ENCODE measurements around the gene ZDHHC14. TPM values are rescaled to one million over a fixed set of nuclear protein-coding genes. Genes with fewer than 3 reads are reported as not detected.
"Not testable (repeated sequence)": the region's sequence is repeated elsewhere in the genome, so short reads cannot be mapped to it uniquely, and the experiment has no call there.

The ZDHHC14 gene
- total RNA-seq, 4 donors from 2014 or later = 7.3 to 14.4 (median 8.1) TPM

GRCh38 chr6:157461000-157461915 is 80.3 kb downstream of the ZDHHC14 start:
- H3K4me1 ChIP-seq = peaks cover 0 to 10% (median 0%) of the 10 kb centered on the region in 3 donors
- H3K36me3 ChIP-seq = no peaks in the 10 kb centered on the region
- peak; percentile 34 for ATAC-seq
- H3K27me3 ChIP-seq = no peaks in the 10 kb centered on the region
- TF ChIP-seq POLR2AphosphoS5 (IDR thresholded peaks at IDR 0.05) (no peak), EP300 (IDR thresholded peaks at IDR 0.05) (no peak), CTCF (IDR thresholded peaks at IDR 0.05) (peak in 1 of 4 experiments; percentile 4), POLR2A (IDR thresholded peaks at IDR 0.05) (no peak)
- no peak overlapping the region for H3K4me3 ChIP-seq
- H3K9me3 ChIP-seq = no peaks in the 10 kb centered on the region
- 43 to 77% methylated on average over 8 to 15 of the region's 17 CpGs for WGBS, 2 donors (ENCODE audit: low coverage in 1 of 2)
- H3K27ac ChIP-seq = no peak overlapping the region

- ATAC-seq = no peak
- Histone ChIP-seq H3K4me3 (no peak overlapping the region), H3K9me3 (no peaks in the 10 kb centered on the region), H3K36me3 (no peaks in the 10 kb centered on the region), H3K27me3 (no peaks in the 10 kb centered on the region), H3K27ac (no peak overlapping the region), H3K4me1 (peaks cover 0 to 10% (median 0%) of the 10 kb centered on the region in 3 donors)
- TF ChIP-seq CTCF (IDR thresholded peaks at IDR 0.05) (no peak), EP300 (IDR thresholded peaks at IDR 0.05) (no peak), POLR2A (IDR thresholded peaks at IDR 0.05) (no peak), POLR2AphosphoS5 (IDR thresholded peaks at IDR 0.05) (no peak)
- WGBS, 2 donors (ENCODE audit: low coverage in 1 of 2) = 82 to 90% methylated on average over 4 to 6 of the region's 6 CpGs
Observed at GRCh38 chr6:157462956-157463742, 82.2 kb downstream of the ZDHHC14 start.

- not testable (repeated sequence) for H3K27ac ChIP-seq, ATAC-seq, H3K4me1 ChIP-seq, H3K9me3 ChIP-seq, H3K27me3 ChIP-seq, H3K36me3 ChIP-seq, H3K4me3 ChIP-seq
- 89 to 90% methylated on average over 2 to 3 of the region's 4 CpGs for WGBS, 2 donors (ENCODE audit: low coverage in 1 of 2)
Observed at GRCh38 chr6:157463743-157464135, 82.7 kb downstream of the ZDHHC14 start.

- no peaks in the 10 kb centered on the region for H3K36me3 ChIP-seq
- H3K4me1 ChIP-seq = peaks cover 0 to 10% (median 0%) of the 10 kb centered on the region in 3 donors
- no peak for ATAC-seq
- H3K27ac ChIP-seq = no peak overlapping the region
- H3K27me3 ChIP-seq = no peaks in the 10 kb centered on the region
- no peaks in the 10 kb centered on the region for H3K9me3 ChIP-seq
- H3K4me3 ChIP-seq = no peak overlapping the region
- 85 to 100% methylated on average over 2 to 4 of the region's 11 CpGs for WGBS, 2 donors (ENCODE audit: low coverage in 1 of 2)
- TF ChIP-seq CTCF (IDR thresholded peaks at IDR 0.05) (no peak), POLR2AphosphoS5 (IDR thresholded peaks at IDR 0.05) (no peak), POLR2A (IDR thresholded peaks at IDR 0.05) (no peak), EP300 (IDR thresholded peaks at IDR 0.05) (no peak)
Observed at GRCh38 chr6:157464653-157465535, 83.9 kb downstream of the ZDHHC14 start.

- no peaks in the 10 kb centered on the region for H3K27me3 ChIP-seq
- H3K27ac ChIP-seq = no peak overlapping the region
- H3K4me3 ChIP-seq = no peak overlapping the region
- 90 to 100% methylated on average over 2 to 4 of the region's 4 CpGs for WGBS, 2 donors (ENCODE audit: low coverage in 1 of 2)
- no peaks in the 10 kb centered on the region for H3K9me3 ChIP-seq
- ATAC-seq = no peak
- H3K36me3 ChIP-seq = no peaks in the 10 kb centered on the region
- TF ChIP-seq CTCF (IDR thresholded peaks at IDR 0.05) (no peak), EP300 (IDR thresholded peaks at IDR 0.05) (no peak), POLR2AphosphoS5 (IDR thresholded peaks at IDR 0.05) (no peak), POLR2A (IDR thresholded peaks at IDR 0.05) (no peak)
- H3K4me1 ChIP-seq = peaks cover 0 to 2% (median 0%) of the 10 kb centered on the region in 3 donors
Observed at GRCh38 chr6:157466342-157466648, 85.3 kb downstream of the ZDHHC14 start.

GRCh38 chr6:157467339-157467738 is 86.3 kb downstream of the ZDHHC14 start:
- H3K9me3 ChIP-seq, H3K27ac ChIP-seq, H3K36me3 ChIP-seq, H3K4me3 ChIP-seq, ATAC-seq, H3K27me3 ChIP-seq, H3K4me1 ChIP-seq: not testable (repeated sequence)
- WGBS, 2 donors (ENCODE audit: low coverage in 1 of 2) = 93 to 95% methylated on average over 4 to 6 of the region's 6 CpGs
